IPS-15b (cell line): Measurements from ENCODE around the gene FAM151B.
"Not testable (repeated sequence)": the region's sequence is repeated elsewhere in the genome, so short reads cannot be mapped to it uniquely, and the experiment has no call there.

ENCODE experiments used
- H3K27me3 ChIP-seq: one replicate; pipeline ENCODE4 v1.6.1; 2013; ENCODE audit warnings: low read length; ENCODE audit not compliant: control insufficient read depth, insufficient read depth
- H3K36me3 ChIP-seq: one replicate; pipeline ENCODE4 v1.6.1; 2013; ENCODE audit warnings: low read length; ENCODE audit not compliant: control insufficient read depth, insufficient read depth
- H3K4me1 ChIP-seq: one replicate; pipeline ENCODE4 v1.6.1; 2013; ENCODE audit warnings: mild to moderate bottlenecking, low read length; ENCODE audit not compliant: control insufficient read depth, insufficient read depth
- H3K4me3 ChIP-seq: one replicate; pipeline ENCODE4 v1.5.1; 2013; ENCODE audit warnings: low read depth, low read length
- H3K9ac ChIP-seq: one replicate; pipeline ENCODE4 v1.6.1; 2013; ENCODE audit warnings: low read depth, mild to moderate bottlenecking, low read length
- H3K9me3 ChIP-seq: one replicate; pipeline ENCODE4 v1.6.1; 2013; ENCODE audit warnings: mild to moderate bottlenecking, low read length; ENCODE audit not compliant: control insufficient read depth, insufficient read depth

Gene FAM151B

GRCh38 chr5:80487829-80488721, at the start of gene FAM151B:
TSS of gene FAM151B (plus strand) at chr5:80488100. CDS start at chr5:80488124, 24 bp downstream.
- Histone ChIP-seq H3K9ac (peak within 1 kb of the TSS; percentile 62), H3K36me3 (no peaks in the 10 kb centered on the region), H3K27me3 (peaks cover 9% of the 10 kb centered on the region), H3K4me3 (peak within 1 kb of the TSS; percentile 66), H3K4me1 (no peaks in the 10 kb centered on the region), H3K9me3 (no peaks in the 10 kb centered on the region)

GRCh38 chr5:80438739-80439138, 49.2 kb upstream of the FAM151B start:
- H3K4me1 ChIP-seq, result no peaks in the 10 kb centered on the region
- no peaks in the 10 kb centered on the region for H3K27me3 ChIP-seq
- no peaks in the 10 kb centered on the region for H3K36me3 ChIP-seq
- no peak overlapping the region for H3K4me3 ChIP-seq
- H3K9ac ChIP-seq, result no peak overlapping the region
- no peaks in the 10 kb centered on the region for H3K9me3 ChIP-seq

- no peaks in the 10 kb centered on the region for H3K9me3 ChIP-seq
- H3K27me3 ChIP-seq, result no peaks in the 10 kb centered on the region
- no peak overlapping the region for H3K9ac ChIP-seq
- H3K4me1 ChIP-seq, result no peaks in the 10 kb centered on the region
- H3K36me3 ChIP-seq, result no peaks in the 10 kb centered on the region
- no peak overlapping the region for H3K4me3 ChIP-seq
Observed at GRCh38 chr5:80439213-80439612, 48.7 kb upstream of the FAM151B start.

GRCh38 chr5:80442742-80443141, 45.2 kb upstream of the FAM151B start:
- no peaks in the 10 kb centered on the region for H3K36me3 ChIP-seq
- no peak overlapping the region for H3K9ac ChIP-seq
- no peak overlapping the region for H3K4me3 ChIP-seq
- no peaks in the 10 kb centered on the region for H3K4me1 ChIP-seq
- no peaks in the 10 kb centered on the region for H3K27me3 ChIP-seq
- H3K9me3 ChIP-seq, result no peaks in the 10 kb centered on the region

DNA sequence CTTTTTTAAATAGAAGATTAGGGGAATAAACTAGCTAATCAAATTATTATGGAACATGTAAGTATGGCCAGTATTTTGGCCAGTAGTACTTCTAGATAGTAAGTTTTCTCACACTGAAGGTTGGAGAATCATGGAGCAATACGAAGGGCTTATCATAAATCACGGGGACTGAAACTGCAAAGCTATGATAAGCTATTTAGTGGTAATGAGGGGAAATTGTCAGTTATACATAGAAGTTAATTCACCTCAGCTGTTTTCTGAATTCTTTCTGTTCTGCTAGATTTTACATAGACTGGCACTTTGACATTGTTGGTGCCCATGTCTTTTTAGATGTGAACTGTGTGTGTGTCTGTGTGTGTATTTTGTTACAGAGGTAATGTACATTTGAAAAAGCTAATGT, 34.5 kb upstream of the FAM151B start:
- H3K36me3 ChIP-seq, result no peaks in the 10 kb centered on the region
- no peaks in the 10 kb centered on the region for H3K27me3 ChIP-seq

GRCh38 chr5:80463269-80463668, 24.6 kb upstream of the FAM151B start:
- H3K9ac ChIP-seq, result no peak overlapping the region
- H3K9me3 ChIP-seq, result no peaks in the 10 kb centered on the region
- H3K27me3 ChIP-seq, result no peaks in the 10 kb centered on the region
- H3K4me1 ChIP-seq, result no peaks in the 10 kb centered on the region
- H3K36me3 ChIP-seq, result no peaks in the 10 kb centered on the region
- H3K4me3 ChIP-seq, result no peak overlapping the region

More for the DNA sequence above, 34.5 kb upstream of the FAM151B start:
- Histone ChIP-seq H3K4me3 (no peak overlapping the region), H3K9me3 (no peaks in the 10 kb centered on the region), H3K4me1 (no peaks in the 10 kb centered on the region), H3K9ac (no peak overlapping the region)

- Histone ChIP-seq H3K27me3 (no peaks in the 10 kb centered on the region), H3K4me1 (no peaks in the 10 kb centered on the region), H3K36me3 (no peaks in the 10 kb centered on the region), H3K9ac (no peak overlapping the region), H3K9me3 (no peaks in the 10 kb centered on the region), H3K4me3 (no peak overlapping the region)
Observed at GRCh38 chr5:80466669-80467485, 21.0 kb upstream of the FAM151B start.

GRCh38 chr5:80468131-80468530, 19.8 kb upstream of the FAM151B start:
- no peaks in the 10 kb centered on the region for H3K4me1 ChIP-seq
- H3K9me3 ChIP-seq, result no peaks in the 10 kb centered on the region
- no peak overlapping the region for H3K9ac ChIP-seq
- H3K4me3 ChIP-seq, result no peak overlapping the region
- no peaks in the 10 kb centered on the region for H3K36me3 ChIP-seq
- no peaks in the 10 kb centered on the region for H3K27me3 ChIP-seq

DNA sequence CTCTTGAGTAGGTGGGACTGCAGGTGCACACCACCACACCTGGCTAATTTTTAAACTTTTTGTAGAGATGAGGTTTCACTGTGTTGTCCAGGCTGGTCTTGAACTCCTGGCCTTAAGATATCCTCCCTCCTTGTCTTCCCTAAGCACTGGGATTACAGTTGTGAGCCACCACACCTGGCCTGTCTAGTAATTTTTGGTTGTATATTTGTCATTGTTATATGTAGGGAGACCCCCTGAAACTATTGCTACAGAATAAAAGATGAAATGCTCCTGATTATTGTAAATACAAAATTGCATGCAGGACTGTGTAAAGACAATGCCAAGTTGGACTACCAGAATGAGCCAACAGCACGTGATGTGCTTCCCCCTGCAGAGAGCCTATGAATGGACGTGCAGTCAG, 17.3 kb upstream of the FAM151B start:
- not testable (repeated sequence) for H3K9ac ChIP-seq, H3K4me1 ChIP-seq, H3K27me3 ChIP-seq, H3K36me3 ChIP-seq, H3K9me3 ChIP-seq, H3K4me3 ChIP-seq

- Histone ChIP-seq H3K4me3 (no peak overlapping the region), H3K36me3 (no peaks in the 10 kb centered on the region), H3K4me1 (no peaks in the 10 kb centered on the region), H3K27me3 (no peaks in the 10 kb centered on the region), H3K9me3 (no peaks in the 10 kb centered on the region), H3K9ac (no peak overlapping the region)
Observed at GRCh38 chr5:80474929-80475328, 13.0 kb upstream of the FAM151B start.

DNA sequence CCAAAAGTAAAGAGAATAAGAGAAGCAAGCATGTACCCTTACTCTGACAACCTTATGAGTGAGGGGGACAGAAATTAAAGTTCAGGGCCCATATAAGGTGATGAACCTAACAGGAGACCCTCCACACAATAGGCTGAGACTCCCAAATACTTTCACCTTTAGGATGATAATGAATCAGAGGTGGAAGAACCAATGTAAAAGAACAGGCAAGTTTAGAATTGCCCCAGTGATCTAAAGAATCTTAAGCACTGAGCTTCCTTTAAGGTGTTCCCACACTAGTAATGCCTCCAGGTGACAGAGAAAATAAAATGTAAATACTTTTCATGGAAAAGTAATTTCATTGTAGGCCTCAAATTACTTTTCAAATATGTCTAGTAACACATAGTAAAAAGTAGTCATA, 8.2 kb upstream of the FAM151B start:
- Histone ChIP-seq H3K4me3 (no peak overlapping the region), H3K27me3 (no peaks in the 10 kb centered on the region), H3K36me3 (no peaks in the 10 kb centered on the region), H3K4me1 (no peaks in the 10 kb centered on the region), H3K9me3 (no peaks in the 10 kb centered on the region), H3K9ac (no peak overlapping the region)

DNA sequence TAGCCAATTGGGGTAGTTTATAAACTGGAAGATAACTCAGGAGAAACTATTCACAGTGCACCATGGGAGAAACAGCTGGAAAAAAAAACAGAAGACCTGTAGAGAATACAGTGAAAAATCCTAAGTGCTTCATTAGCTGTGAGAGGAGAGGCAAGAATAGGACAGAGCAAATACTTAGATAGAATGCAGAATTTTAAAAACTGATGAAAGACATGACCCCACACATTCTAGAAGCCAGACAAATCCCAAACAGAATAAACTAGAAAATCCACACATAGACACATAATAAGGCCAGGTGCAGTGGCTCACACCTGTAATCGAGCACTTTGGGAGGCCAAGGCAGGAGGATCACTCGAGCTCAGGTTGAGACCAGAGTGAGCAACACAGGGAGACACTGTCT, 7.5 kb upstream of the FAM151B start:
- Histone ChIP-seq H3K4me3 (no peak overlapping the region), H3K4me1 (no peaks in the 10 kb centered on the region), H3K36me3 (no peaks in the 10 kb centered on the region), H3K27me3 (no peaks in the 10 kb centered on the region), H3K9me3 (no peaks in the 10 kb centered on the region), H3K9ac (no peak overlapping the region)
